ENCODE results near the gene CBFA2T3. TPM values are rescaled to one million over a fixed set of nuclear protein-coding genes. Genes with fewer than 3 reads are reported as not detected.
A peak's percentile ranks its signal among the peaks of the same experiment; 100 is the strongest.

CBFA2T3 gene
- total RNA-seq, 1 donor from 2014 or later: not detected

- no peaks in the 10 kb centered on the region for H3K27me3 Mint-ChIP-seq
- DNase-seq: no peak
- no peaks in the 10 kb centered on the region for H3K4me1 Mint-ChIP-seq
- H3K9me3 Mint-ChIP-seq: no peaks in the 10 kb centered on the region
- no peak overlapping the region for H3K27ac Mint-ChIP-seq
- intact Hi-C loops (cut with micrococcal nuclease): no loop called here
- no peak overlapping the region for H3K4me3 Mint-ChIP-seq
- no peaks in the 10 kb centered on the region for H3K36me3 Mint-ChIP-seq (ENCODE audit: low read depth)
Measured at GRCh38 chr16:88888057-88888456, 89.0 kb downstream of the CBFA2T3 start.

- Mint-ChIP-seq H3K4me1 (peaks cover 5% of the 10 kb centered on the region), H3K36me3 (ENCODE audit: low read depth) (no peaks in the 10 kb centered on the region), H3K9me3 (no peaks in the 10 kb centered on the region), H3K4me3 (no peak overlapping the region), H3K27me3 (no peaks in the 10 kb centered on the region), H3K27ac (no peak overlapping the region)
- no peak for DNase-seq
- intact Hi-C loops (cut with micrococcal nuclease): no loop called here
Measured at GRCh38 chr16:88886845-88887521, 90.0 kb downstream of the CBFA2T3 start.

- H3K4me3 Mint-ChIP-seq: no peak overlapping the region
- no peaks in the 10 kb centered on the region for H3K36me3 Mint-ChIP-seq (ENCODE audit: low read depth)
- H3K4me1 Mint-ChIP-seq: peaks cover 5% of the 10 kb centered on the region
- DNase-seq: no peak
- no peaks in the 10 kb centered on the region for H3K9me3 Mint-ChIP-seq
- intact Hi-C loops (cut with micrococcal nuclease): no loop called here
- no peak overlapping the region for H3K27ac Mint-ChIP-seq
- no peaks in the 10 kb centered on the region for H3K27me3 Mint-ChIP-seq
Measured at GRCh38 chr16:88886420-88886844, 90.6 kb downstream of the CBFA2T3 start.

DNA sequence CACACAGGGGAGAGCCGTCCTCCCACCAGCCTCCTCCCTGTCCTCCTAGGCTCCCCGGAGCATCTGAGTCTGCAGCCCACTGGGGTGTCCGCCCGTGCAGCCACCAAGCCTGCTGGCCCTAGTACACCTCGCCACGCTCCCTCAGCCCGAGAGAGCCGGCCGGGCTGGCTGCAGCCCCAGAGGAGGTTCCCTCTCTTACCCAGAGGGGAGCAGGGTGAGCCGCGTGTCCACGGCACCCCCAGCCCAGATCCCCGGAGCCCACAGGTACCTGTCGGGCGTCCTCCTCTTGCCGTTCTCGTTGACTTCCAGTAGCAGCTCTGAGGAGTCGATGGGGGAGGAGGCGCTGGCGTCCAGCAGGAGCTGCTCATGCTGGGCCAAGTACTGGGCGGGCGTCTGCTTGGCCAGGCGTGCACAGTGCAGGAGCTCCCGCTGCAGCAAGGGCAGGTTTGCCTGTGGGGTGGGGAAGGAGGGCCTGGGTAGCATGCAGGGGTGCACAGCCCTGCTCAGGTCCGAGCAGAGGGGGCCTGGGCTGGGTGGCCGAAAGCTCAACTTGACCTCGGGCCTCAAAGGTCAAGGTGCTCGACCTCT, 91.2 kb downstream of the CBFA2T3 start:
- H3K36me3 Mint-ChIP-seq (ENCODE audit: low read depth): no peaks in the 10 kb centered on the region
- H3K27me3 Mint-ChIP-seq: no peaks in the 10 kb centered on the region
- no peak overlapping the region for H3K27ac Mint-ChIP-seq
- peaks cover 5% of the 10 kb centered on the region for H3K4me1 Mint-ChIP-seq
- H3K9me3 Mint-ChIP-seq: no peaks in the 10 kb centered on the region
- no peak overlapping the region for H3K4me3 Mint-ChIP-seq
- intact Hi-C loops (cut with micrococcal nuclease): no loop called here
- no peak for DNase-seq

- no peak overlapping the region for H3K4me3 Mint-ChIP-seq
- H3K4me1 Mint-ChIP-seq: peaks cover 5% of the 10 kb centered on the region
- H3K9me3 Mint-ChIP-seq: no peaks in the 10 kb centered on the region
- DNase-seq: no peak
- intact Hi-C loops (cut with micrococcal nuclease): no loop called here
- H3K36me3 Mint-ChIP-seq (ENCODE audit: low read depth): no peaks in the 10 kb centered on the region
- H3K27ac Mint-ChIP-seq: no peak overlapping the region
- H3K27me3 Mint-ChIP-seq: no peaks in the 10 kb centered on the region
Measured at GRCh38 chr16:88884569-88885271, 92.3 kb downstream of the CBFA2T3 start.

DNA sequence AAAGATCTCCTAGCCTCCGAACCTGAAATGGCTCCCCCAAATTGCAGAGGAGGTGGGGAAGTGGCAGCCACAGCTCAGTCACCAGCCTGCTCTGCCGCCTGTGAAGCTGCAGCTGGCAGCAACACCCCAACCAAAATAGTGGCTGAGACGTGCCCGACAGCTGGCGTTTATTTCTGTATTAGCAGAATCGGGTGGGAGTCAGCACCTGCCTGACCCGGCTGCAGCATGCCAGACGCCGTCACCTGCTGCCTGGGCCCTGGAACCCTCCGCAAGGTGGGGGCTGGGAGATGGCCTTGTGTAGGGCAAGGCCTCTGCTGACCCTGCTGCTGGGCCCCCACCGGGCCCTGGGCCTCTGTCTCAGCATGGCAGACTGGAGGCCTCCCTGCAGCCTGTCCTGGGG, 93.1 kb downstream of the CBFA2T3 start:
- Mint-ChIP-seq H3K36me3 (ENCODE audit: low read depth) (no peaks in the 10 kb centered on the region), H3K9me3 (no peaks in the 10 kb centered on the region), H3K4me3 (no peak overlapping the region), H3K27ac (no peak overlapping the region), H3K27me3 (no peaks in the 10 kb centered on the region), H3K4me1 (peaks cover 5% of the 10 kb centered on the region)
- no peak for DNase-seq
- intact Hi-C loops (cut with micrococcal nuclease): no loop called here

DNA sequence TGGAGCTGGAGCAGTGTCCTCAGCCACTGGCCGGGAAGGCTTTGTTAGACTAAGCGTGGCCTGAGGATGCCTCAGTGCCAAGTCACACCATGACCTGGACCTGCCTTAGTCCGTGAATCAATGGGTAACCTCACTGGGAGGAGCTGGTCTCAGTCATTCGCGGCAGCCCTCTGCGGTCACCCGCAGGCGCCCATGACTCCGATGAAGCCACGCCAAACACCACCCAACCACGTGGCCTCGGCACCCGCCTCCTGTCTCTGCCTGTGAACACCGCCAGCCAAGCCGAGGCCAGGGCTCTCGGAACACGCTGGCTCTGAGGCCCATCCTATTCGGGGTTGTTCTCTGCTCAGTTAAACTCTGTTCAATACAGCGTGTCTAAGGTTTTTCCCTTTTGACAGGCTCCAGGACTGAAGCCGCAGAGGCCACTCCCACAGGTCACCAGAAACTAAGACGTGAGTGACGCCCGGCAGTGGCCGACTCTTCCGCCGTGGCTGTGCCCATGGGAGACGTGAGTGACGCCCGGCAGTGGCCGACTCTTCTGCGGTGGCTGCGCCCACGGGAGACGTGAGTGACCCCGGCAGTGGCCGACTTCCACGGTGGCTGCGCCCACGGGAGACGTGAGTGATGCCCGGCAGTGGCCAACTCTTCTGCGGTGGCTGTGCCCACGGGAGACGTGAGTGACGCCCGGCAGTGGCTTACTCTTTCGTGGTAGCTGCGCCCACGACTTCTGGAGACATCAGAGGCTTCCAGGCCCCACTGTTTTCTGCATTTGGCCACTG, 93.7 kb downstream of the CBFA2T3 start:
- intact Hi-C loops (cut with micrococcal nuclease): no loop called here
- no peaks in the 10 kb centered on the region for H3K9me3 Mint-ChIP-seq
- no peak for DNase-seq
- no peaks in the 10 kb centered on the region for H3K36me3 Mint-ChIP-seq (ENCODE audit: low read depth)
- peaks cover 5% of the 10 kb centered on the region for H3K4me1 Mint-ChIP-seq
- no peaks in the 10 kb centered on the region for H3K27me3 Mint-ChIP-seq
- H3K27ac Mint-ChIP-seq: no peak overlapping the region
- no peak overlapping the region for H3K4me3 Mint-ChIP-seq

DNA sequence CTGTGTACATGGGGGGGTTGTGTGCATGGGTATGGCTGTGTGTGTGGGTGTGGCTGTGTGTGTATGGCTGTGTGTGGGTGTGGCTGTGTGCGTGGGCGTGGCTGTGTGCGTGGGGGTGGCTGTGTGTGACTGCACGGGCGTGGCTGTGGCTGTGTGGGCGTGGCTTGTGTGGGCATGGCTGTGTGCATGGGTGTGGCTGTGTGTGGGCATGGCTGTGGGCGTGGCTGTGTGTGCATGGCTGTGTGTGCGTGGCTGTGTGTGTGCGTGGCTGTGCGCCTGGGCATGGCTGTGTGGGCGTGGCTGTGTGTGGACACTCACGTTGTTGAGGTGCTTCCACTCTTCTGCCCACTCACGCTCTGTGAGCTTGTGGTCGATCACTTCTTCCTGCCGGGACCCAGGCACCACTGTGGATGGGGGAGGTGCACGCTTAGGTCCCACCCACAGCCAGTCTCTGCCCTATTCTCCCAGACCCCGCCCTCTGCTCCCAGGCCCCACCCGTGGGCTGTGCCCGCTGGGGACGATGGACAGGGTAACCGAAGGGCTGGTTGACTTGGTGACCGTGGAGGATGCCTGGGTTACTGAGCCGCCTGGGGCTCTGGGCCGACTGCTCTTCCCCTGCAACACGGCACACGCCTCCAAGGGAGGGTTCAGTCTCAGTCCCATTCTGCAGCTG, 94.5 kb downstream of the CBFA2T3 start:
- Mint-ChIP-seq H3K9me3 (no peaks in the 10 kb centered on the region), H3K4me3 (no peak overlapping the region), H3K27ac (no peak overlapping the region), H3K36me3 (ENCODE audit: low read depth) (no peaks in the 10 kb centered on the region), H3K27me3 (no peaks in the 10 kb centered on the region), H3K4me1 (peaks cover 5% of the 10 kb centered on the region)
- DNase-seq: peak; percentile 61
- intact Hi-C loops (cut with micrococcal nuclease): no loop called here

- Mint-ChIP-seq H3K4me1 (peaks cover 5% of the 10 kb centered on the region), H3K27ac (no peak overlapping the region)
- intact Hi-C loops (cut with micrococcal nuclease): no loop called here
Measured at GRCh38 chr16:88881675-88882357, 95.2 kb downstream of the CBFA2T3 start.

DNA sequence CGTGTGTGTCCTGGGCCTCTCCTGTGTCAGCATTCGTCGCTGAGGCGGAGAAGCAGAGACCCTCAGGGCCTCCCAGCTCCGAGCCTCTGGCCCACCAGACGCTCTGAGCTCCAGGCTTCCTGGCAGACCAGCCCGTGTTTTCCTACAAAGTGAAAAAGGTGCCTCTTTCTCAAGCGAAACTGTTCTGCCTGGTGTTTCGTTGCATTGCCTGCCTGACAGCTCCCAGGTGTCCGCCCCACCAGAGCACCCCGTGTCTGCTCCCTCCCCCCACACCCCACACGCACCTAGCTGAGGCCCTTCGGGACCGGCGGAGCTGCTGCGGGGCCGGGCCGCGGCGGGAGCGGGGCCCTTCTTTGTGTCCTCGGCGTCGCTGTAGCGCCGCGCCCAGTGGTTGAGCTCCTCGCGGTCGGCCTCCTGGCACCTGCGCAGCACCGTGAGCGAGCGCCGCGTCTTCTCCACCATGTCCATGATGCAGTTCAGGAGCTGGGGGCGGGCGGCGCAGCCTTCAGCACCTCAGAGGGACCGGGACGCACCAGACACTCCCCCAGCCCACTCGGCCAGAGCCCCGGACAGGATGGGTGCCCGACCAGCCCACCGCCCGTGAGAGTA, 95.9 kb downstream of the CBFA2T3 start:
- Mint-ChIP-seq H3K27me3 (no peaks in the 10 kb centered on the region), H3K4me3 (no peak overlapping the region), H3K27ac (no peak overlapping the region), H3K36me3 (ENCODE audit: low read depth) (no peaks in the 10 kb centered on the region), H3K9me3 (no peaks in the 10 kb centered on the region), H3K4me1 (peaks cover 5% of the 10 kb centered on the region)
- intact Hi-C loops (cut with micrococcal nuclease): no loop called here
- no peak for DNase-seq

More at GRCh38 chr16:88881675-88882357, 95.2 kb downstream of the CBFA2T3 start:
- no peaks in the 10 kb centered on the region for H3K36me3 Mint-ChIP-seq (ENCODE audit: low read depth)
- H3K4me3 Mint-ChIP-seq: no peak overlapping the region
- no peak for DNase-seq
- H3K9me3 Mint-ChIP-seq: no peaks in the 10 kb centered on the region
- no peaks in the 10 kb centered on the region for H3K27me3 Mint-ChIP-seq

DNA sequence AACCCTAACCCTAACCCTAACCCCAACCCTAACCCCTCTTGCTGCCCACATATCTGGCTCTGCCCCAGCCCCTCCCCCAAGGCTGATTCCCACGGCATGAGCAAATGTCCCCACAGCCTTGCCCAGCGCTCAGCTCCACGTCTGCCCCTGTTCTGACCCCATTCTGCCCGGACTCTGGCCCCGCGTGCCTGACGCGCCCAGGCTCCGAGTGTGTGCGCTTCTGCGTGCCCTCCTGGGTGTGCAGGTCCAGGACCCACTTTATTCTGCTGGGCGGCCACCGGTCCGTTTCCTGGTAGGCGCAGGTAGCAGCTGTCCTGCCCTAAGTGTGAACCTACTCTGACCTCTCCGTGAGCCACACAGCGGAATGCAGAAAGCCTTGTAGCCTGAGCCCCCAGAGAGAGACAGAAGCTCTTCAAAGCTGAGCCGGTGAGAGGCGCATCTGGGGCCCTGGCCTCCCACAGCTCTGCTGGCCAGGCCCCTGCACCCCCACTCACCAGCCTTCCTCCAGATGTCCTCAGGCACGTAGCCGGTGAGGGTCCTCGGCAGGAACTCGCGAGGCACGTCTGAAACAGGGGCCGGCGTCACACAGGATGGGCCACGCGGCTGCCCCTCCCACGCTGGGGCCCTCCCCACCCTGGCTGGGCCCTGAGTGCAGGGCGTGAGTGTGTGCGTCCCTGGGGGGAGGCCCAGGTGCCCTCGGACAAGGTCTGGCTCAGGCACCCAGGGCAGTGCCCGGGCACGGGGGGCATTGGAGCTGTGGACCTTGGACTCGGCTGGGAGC, 96.6 kb downstream of the CBFA2T3 start:
- no peak overlapping the region for H3K27ac Mint-ChIP-seq
- no peak for DNase-seq
- intact Hi-C loops (cut with micrococcal nuclease): no loop called here
- peaks cover 5% of the 10 kb centered on the region for H3K4me1 Mint-ChIP-seq
- no peaks in the 10 kb centered on the region for H3K36me3 Mint-ChIP-seq (ENCODE audit: low read depth)
- no peaks in the 10 kb centered on the region for H3K27me3 Mint-ChIP-seq
- H3K4me3 Mint-ChIP-seq: no peak overlapping the region
- no peaks in the 10 kb centered on the region for H3K9me3 Mint-ChIP-seq

GRCh38 chr16:88879788-88880055, 97.3 kb downstream of the CBFA2T3 start:
- Mint-ChIP-seq H3K36me3 (ENCODE audit: low read depth) (no peaks in the 10 kb centered on the region), H3K9me3 (no peaks in the 10 kb centered on the region), H3K4me3 (no peak overlapping the region), H3K27me3 (no peaks in the 10 kb centered on the region), H3K4me1 (peaks cover 5% of the 10 kb centered on the region), H3K27ac (no peak overlapping the region)
- DNase-seq: no peak
- intact Hi-C loops (cut with micrococcal nuclease): no loop called here
